NCI-H748 (cell line): ENCODE measurements around the gene PCDHB2.
A peak's percentile ranks its signal among the peaks of the same experiment; 100 is the strongest.
"Not testable (repeated sequence)": the region's sequence is repeated elsewhere in the genome, so short reads cannot be mapped to it uniquely, and the experiment has no call there.

Experiments
- DNase-seq: peaks from one replicate; lab custom pipeline; 2025; ENCODE audit not compliant: unreplicated experiment; lab: John Stamatoyannopoulos, UW

PCDHB2 gene

GRCh38 chr5:141094481-141095262 is at the start of gene PCDHB2:
TSS of gene PCDHB2 (plus strand) at chr5:141094615. CDS start at chr5:141094791, 176 bp downstream.
- DNase-seq, result peak; percentile 94

GRCh38 chr5:141050622-141051520 is 43.5 kb upstream of the PCDHB2 start, which contains the start of gene PCDHB1:
TSS of gene PCDHB1 (plus strand) at chr5:141051374. CDS start at chr5:141051471, 97 bp downstream.
- DNase-seq, result peak; percentile 79

- DNase-seq, result peak; percentile 79
These were observed 42.9 kb upstream of the PCDHB2 start for GRCh38 chr5:141051521-141051866.

- no peak for DNase-seq
These were observed 16.6 kb upstream of the PCDHB2 start for GRCh38 chr5:141077826-141078225.

GRCh38 chr5:141082228-141082627 is 12.2 kb upstream of the PCDHB2 start:
- DNase-seq, result no peak

GRCh38 chr5:141084487-141084989 is 9.9 kb upstream of the PCDHB2 start:
- DNase-seq, result peak; percentile 90

GRCh38 chr5:141095263-141095641 is 837 bp downstream of the PCDHB2 start:
- DNase-seq, result peak; percentile 66

- not testable (repeated sequence) for DNase-seq
These were observed 1.8 kb downstream of the PCDHB2 start for GRCh38 chr5:141096181-141096580.

GRCh38 chr5:141096586-141096985 is 2.2 kb downstream of the PCDHB2 start:
- not testable (repeated sequence) for DNase-seq

GRCh38 chr5:141100243-141100805 is 5.9 kb downstream of the PCDHB2 start, which contains the start of gene PCDHB3:
TSS of gene PCDHB3 (plus strand) at chr5:141100473. CDS start at chr5:141100650, 177 bp downstream.
- DNase-seq, result no peak

- no peak for DNase-seq
These were observed 6.6 kb downstream of the PCDHB2 start for GRCh38 chr5:141101059-141101458.

- not testable (repeated sequence) for DNase-seq
These were observed 7.7 kb downstream of the PCDHB2 start for GRCh38 chr5:141102070-141102469.

- DNase-seq, result not testable (repeated sequence)
These were observed 8.1 kb downstream of the PCDHB2 start for GRCh38 chr5:141102471-141102870.

GRCh38 chr5:141105350-141105749 is 10.9 kb downstream of the PCDHB2 start:
- no peak for DNase-seq

GRCh38 chr5:141119250-141119649 is 24.8 kb downstream of the PCDHB2 start:
- no peak for DNase-seq

GRCh38 chr5:141121563-141121962 is 27.1 kb downstream of the PCDHB2 start, which contains the start of gene PCDHB4:
TSS of gene PCDHB4 (plus strand) at chr5:141121818. CDS start at chr5:141121999, 181 bp downstream.
- DNase-seq, result peak; percentile 87

GRCh38 chr5:141121985-141122384 is 27.6 kb downstream of the PCDHB2 start:
- DNase-seq, result peak; percentile 64

- not testable (repeated sequence) for DNase-seq
These were observed 29.2 kb downstream of the PCDHB2 start for GRCh38 chr5:141123396-141124135.

GRCh38 chr5:141127305-141127704 is 32.9 kb downstream of the PCDHB2 start:
- DNase-seq, result no peak

- peak; percentile 90 for DNase-seq
These were observed 40.8 kb downstream of the PCDHB2 start, which contains the start of gene PCDHB5 for GRCh38 chr5:141135030-141135717. TSS of gene PCDHB5 (plus strand) at chr5:141135206. CDS start at chr5:141135435, 229 bp downstream.
